GF-D8 (cell line): ENCODE results near the gene FREM1.
"Not testable (repeated sequence)": the region's sequence is repeated elsewhere in the genome, so short reads cannot be mapped to it uniquely, and the experiment has no call there.

Experiments used
- DNase-seq: peaks from one replicate; lab custom pipeline; 2025; lab: John Stamatoyannopoulos, UW

The FREM1 gene, protein sequence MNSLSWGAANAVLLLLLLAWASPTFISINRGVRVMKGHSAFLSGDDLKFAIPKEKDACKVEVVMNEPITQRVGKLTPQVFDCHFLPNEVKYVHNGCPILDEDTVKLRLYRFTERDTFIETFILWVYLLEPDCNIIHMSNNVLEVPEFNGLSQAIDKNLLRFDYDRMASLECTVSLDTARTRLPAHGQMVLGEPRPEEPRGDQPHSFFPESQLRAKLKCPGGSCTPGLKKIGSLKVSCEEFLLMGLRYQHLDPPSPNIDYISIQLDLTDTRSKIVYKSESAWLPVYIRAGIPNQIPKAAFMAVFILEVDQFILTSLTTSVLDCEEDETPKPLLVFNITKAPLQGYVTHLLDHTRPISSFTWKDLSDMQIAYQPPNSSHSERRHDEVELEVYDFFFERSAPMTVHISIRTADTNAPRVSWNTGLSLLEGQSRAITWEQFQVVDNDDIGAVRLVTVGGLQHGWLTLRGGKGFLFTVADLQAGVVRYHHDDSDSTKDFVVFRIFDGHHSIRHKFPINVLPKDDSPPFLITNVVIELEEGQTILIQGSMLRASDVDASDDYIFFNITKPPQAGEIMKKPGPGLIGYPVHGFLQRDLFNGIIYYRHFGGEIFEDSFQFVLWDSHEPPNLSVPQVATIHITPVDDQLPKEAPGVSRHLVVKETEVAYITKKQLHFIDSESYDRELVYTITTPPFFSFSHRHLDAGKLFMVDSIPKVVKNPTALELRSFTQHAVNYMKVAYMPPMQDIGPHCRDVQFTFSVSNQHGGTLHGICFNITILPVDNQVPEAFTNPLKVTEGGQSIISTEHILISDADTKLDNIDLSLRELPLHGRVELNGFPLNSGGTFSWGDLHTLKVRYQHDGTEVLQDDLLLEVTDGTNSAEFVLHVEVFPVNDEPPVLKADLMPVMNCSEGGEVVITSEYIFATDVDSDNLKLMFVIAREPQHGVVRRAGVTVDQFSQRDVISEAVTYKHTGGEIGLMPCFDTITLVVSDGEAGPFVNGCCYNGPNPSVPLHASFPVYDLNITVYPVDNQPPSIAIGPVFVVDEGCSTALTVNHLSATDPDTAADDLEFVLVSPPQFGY (N-terminal part only)

DNA sequence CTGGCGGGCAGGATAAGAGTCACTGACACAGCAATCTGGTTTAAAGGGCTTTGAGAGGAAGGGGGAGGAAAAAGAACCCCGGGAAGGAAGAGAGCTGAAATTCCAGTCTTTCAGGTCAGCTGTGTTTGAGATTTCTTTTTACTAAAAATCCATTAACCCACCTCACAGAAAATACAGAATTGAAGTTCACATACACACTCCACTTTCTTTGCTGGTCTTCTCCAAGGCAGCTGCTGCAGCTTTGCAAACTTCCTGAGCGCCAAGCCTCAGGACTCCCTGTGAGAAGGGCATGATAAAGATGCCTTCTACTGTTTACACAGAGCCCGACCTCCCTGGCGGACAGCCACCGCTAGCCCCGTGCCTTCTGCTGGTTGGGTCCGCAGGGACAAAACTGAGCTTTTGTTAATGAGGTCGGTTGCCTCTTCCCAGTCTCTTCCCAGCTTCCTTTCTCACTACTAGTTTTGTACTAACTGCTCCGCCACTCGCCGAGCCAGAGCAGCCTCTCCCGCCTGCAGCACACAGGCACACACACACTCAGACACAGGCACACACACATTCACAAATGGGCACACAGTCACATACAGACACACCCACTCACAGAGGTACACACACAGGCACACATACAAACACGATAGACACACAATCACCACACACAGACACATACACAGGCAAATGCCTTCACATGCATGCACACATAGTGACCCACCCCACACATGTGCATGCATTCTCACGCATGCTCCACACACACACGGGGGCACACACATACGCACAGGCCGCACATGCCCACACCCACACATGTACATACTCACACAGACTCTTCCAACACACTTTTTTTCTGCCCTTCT lies at the start of gene FREM1:
FREM1 (minus strand) TSS at position 468 of the 845 bp plus-strand sequence. CDS start 41,451 bp downstream, outside the sequence.
- DNase-seq = no peak

DNA sequence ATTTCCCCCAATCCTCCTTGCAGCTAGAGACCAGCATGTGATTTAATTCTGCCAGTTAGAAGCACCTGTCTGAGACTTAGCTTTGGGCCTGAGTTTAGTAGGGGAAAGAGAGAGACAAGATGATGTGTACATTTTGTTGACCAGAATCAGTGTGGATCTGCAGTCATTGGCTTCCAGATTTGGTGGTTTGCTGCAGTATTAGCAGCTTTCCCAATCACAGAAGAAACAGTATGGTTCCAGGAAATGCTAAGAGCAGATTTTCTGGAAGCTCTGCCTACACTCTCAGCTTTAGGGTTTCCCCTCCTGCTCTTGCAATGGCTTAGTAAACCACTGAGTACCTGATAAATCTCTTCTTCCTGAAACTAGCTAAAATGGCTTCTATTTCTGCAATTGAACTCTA lies 48.8 kb upstream of the FREM1 start:
- no peak for DNase-seq

DNA sequence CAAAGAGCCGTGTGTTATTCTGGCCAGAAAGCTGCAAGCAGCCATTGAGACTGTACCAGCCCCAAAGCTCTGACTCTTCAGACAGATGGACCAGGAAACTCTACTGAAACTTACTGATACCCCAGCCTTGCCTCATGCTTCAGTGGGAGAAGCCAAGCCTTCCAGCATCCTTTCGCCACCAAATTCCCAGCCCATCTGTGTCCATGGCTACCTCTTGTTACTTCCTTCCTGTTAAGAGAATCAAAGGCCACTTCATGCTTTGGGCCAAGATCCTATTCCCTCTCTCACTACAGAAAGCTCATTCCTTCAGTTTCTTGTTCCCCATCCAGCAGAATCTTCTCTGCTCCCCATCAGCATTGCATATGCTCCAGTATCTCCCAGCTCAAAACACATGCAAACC lies 46.9 kb upstream of the FREM1 start:
- no peak for DNase-seq

DNA sequence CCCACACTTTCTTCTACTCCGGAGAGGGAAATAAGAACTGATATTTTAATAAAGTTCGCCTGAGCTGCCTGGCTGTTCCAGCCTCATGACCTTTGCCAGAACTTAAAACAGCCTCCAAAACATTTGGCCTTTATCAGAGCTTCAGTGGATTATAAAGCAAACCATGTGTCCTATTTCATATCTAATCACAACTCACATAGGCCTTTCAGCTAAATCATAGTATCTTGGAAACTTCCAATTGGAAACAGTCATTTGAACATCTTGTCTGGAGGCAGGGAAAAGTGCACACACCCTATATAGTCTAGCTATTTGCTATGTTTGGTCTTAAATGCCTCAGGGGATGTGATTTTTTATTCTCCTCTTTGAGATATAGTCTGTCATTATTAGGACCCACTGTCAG lies 46.0 kb upstream of the FREM1 start:
- no peak for DNase-seq

DNA sequence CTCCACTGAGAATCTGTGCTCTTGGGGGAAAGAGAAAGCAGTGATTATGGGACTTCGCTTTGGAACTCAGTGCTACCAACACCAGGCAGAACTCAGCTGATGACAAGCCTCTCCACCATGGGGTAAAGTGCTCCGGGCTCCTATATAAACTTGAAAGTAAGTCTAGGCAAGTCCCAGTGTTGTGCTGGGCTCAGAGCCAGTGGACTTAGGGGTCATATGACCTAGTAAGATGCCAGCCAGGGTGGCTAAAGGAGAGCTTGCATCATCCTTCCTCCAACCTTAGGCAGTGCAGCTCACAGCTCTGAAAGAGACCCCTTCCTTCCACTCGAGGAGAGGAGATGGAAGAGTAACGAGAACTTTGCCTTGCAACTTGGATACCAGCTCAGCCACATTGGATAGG lies 35.1 kb upstream of the FREM1 start:
- DNase-seq = no peak

DNA sequence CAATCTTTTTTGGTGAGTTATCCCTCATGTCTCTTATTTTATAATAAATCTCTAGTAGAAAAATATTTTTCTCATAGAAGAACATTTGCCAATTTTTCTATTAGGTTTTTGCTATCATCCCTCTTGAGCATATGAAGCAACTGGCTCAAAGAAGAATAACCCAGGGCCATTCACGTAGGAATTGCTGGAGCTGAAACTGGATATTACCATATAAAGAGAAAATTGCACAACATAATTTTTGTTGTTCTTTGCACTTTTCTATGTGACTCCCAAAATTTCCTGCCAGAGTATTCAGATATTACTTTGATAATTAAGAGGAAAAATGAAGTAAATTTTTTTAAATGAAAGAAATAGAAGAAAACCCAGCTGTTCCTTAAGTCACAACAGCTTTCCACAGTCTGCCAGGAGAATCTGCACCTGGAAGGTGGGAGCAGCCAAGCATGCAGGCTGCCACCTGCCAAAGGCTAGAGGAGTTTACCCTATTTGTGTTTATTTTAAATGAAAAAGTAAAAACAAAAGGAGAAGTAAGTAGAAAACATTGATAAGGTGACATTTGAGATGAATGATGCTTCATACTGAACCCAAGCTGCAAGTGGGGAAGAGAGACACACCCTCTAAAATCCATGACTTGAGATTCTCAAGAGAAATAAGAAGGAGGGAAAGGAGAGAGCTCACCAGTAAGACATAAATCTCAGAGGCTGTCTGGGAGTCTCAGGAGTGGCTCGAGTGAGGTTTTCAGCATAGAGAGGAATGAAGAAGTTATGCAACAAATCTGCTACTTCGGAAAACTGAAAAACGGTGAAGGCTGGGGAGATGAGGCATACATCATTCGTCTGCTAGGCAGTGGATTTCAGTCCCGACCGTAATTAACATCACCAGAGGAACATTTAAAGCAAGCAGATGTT lies 31.5 kb upstream of the FREM1 start:
- DNase-seq = no peak

DNA sequence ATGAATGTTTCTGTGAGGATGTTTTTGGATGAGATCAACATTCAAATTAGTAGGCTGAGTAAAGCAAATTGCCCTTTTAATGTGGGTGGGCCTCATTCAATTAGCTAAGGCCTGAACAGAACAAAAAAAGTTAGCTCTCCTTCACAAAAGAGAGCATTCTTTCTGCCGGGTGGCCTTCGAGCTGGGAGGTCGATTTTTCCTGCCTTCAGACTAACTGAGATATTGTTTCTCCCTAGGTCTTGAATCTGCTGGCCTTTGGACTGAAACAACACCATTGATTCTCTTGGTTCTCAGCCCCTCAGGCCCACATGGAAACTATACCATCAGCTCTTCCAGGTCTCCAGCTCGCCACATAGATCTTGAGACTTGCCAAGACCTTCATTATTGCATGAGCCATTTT lies 29.1 kb upstream of the FREM1 start:
- DNase-seq = no peak

DNA sequence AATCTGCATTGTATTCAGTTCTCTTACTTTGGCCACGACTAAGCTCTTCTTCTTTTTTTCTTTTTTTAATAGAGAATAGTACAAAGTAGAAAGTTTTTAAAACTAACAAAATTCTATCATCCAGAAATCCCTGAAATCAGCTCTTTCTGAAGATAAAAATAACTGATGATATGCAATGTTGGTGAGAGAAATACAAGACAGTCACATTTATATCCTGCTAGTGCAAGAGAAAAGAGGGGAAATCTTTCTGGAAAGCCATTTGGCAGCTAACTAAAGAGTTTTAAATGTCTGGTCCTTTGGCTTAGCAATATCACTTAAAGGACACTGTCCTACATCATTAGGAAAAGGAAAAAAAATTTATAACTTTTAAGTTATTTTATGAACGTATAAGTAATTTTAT lies 27.0 kb upstream of the FREM1 start:
- no peak for DNase-seq

DNA sequence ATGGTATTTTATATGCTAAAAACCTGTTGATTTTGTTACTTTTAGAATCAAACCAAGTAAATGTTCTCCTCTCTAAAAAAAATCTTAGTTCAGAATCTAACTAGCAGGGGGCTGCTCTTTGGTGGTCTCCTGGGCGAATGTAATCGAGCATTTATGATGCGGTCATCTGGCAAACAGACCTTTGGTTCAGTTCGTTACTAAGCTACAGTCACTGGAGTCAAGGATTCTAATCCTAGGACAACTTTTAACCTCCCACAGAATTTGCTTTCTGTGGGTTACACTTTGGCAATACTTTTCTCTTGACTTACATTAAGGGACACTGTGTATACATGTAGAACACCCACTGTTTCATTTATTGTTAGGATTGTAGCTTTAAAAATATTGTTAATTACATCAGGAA lies 26.3 kb upstream of the FREM1 start:
- DNase-seq = no peak

DNA sequence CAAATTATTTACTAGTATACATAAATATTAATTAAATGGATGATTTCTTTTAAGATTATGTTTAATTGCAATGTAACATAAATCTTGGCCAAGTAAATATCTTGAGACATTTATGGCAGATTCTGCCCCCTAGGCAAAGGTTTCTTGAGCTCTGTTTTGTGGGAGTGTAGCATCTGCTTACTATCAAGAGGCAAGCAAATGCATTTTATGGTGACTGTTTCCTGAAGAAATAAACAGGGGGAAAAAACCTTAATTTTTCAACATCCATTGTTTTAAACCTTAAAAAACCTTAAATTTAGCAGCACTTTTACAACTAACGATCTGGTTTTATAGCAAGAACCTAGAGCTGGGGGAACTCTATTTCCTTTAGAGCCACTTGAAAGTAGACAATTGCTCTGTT lies 25.7 kb upstream of the FREM1 start:
- DNase-seq = no peak

DNA sequence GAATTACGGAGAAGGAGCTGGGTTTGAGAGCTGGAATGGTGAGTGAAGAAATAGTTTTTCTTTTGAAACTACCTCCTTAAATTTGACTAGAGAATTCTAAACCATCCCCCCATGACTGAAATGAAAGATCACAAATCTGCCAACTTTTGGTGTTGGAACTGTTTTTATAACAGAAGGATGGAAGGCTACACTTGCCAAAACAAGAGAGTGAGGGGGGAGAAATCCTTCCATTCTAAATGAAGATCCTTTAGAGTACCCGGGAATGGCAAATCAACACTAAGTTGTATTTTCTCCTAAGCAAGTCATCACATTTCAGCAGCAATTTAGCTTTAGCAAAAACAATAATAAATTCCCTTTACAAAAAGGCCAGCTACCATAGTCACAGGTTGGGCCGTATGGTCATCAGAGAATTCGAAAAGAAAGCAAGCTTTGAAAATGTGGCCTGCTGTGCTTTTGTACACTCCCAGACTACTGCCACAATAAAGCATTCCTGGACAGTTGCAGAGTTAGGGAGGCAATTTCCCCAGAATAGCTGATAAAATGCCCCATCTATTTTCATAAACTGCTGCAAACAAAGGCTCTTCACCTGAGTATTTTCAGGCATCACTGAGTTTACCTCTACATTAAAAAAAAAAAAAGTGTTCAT lies 25.0 kb upstream of the FREM1 start:
- DNase-seq = no peak

DNA sequence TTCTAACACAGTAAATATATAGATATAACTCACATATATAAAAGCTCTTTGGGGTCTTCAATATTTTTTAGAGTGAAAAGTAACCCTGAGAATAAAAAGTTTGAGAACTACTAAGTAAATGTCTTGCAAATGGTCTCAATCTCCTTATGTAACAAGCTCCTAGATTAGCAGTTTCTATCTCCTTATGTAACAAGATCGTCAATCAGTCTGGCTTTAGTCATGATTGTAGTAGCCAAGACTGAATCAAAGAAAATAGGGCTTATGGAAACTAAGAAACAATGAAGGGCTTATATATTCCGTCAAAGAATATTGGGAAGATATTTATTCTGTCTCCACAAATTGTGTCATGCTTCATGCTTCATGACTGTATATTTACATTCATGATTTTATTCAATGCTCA lies 22.4 kb upstream of the FREM1 start:
- no peak for DNase-seq

DNA sequence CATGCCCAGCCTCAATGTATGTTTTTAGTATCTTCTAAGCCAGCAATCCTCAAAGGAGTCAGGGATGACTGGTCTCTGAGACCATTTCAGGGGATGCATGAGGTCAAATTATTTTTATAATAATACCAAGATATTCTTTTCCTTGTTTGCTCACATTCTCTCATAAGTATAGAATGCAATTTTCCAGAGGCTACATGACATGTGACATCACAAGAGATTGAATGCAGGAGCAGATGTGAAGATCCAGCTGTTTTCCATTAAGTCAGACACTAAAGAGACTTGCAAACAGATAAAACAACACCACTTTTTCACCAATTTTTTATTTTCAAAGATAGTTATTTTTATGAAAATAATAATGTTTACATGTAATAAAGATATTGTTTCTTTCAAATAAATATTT lies 22.0 kb upstream of the FREM1 start:
- no peak for DNase-seq

DNA sequence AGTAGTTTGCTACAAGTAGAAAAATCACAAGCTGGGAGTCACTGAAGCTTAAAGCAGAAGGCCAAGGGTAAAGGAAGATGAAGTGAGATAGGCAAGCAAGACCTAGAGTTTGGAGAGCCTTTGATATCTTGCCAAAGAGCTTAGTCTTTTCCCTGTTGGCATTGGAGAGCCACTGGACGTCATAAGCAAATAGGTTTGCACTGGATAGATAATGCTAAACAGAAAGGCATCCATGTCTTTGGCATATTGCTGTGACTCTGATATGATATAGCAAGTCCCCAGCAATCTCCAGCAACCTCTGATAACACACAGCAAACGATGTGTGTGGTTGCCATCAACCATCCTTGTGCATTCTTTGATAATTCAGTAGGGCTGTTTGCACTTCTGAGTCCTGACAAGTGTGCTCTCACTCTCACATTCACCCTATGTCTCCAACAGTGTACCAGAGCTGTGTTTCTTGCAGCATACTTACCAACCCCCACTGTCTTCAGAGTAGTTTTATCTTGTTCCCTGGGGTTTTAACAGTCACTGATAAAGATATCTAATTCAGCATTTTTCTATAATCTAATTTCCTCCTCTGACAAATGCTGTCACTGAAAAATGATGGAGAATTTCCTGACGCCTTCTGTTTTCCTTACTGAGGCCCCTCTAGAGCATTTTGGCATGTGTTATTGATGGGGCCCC lies 16.9 kb upstream of the FREM1 start:
- no peak for DNase-seq

DNA sequence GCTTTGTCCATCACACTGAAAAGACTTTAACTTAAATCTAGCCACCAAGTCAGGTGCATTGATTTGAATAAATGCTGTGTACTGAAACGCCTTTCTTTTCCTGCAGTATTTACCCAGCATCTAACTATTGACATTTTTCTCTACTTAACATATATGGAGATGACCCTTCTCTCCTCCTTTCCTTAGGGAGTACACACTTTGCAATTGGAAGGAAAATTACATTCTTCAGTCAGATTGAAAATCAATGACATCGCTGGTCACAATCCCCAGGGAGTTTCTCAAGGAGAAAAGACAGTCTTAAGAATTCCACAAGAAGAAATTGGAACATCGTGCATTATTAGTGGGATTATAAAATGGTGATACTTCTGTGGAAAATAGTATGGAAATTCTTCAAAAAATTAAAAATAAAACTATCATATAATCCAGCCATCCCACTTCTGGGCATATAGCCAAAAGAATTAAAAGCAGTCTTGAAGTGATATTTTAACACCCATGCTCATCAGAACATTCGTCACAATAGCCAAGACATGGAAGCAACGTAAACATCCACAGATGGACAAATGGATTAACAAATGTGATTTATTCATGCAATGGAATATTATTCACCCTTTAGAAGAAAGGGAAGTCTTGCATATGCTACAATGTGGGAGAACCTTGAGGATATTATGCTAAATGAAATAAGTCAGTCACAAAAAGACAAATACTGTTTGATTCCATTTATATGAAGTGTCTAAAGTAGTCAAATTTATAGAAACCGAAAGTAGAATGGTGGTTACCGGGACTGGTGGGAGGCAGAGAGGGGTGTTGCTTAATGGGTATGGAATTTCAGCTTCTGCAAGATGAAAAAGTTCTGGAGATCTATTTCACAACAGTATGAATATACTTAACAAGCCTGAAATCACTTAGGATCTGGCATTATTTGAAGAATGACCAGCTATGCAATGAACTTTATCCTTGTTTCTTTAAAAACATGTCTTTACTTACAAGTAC lies 14.3 kb upstream of the FREM1 start:
- no peak for DNase-seq

DNA sequence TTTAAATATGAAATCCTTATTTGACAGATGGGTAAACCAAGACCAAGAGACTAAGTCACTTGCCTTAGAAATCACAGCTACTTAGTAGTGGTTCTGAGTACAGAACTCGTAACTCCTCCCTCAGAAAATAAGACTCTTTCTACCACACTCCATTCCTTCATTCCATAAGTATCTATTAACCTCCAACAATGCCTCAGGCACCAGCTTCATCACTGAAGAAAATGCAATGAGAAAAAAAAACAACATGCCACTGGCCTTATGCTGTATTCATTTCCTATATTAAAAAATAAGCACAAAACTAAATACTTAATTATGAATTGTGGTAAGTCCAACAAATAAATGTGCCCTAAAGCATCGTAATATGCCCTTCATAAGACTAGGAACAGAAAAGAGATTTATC lies 13.5 kb upstream of the FREM1 start:
- no peak for DNase-seq

DNA sequence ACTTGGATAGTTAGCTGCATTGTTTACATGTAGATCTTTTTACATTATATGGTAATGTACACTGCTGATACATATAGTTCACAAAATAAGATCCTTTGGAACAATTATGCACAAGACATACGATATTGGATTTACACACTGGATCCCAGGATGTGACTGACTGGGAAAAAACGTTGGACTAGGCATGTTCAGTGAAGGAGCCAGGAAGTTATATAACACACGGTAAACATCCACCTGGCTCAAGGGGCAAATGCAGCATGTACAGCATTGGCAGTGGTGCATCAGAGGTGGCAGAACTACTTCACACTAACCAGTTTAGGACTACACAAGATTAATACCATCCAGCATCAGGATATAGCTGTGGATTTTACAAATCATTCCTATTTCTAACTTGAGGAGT lies 10.6 kb upstream of the FREM1 start:
- not testable (repeated sequence) for DNase-seq

DNA sequence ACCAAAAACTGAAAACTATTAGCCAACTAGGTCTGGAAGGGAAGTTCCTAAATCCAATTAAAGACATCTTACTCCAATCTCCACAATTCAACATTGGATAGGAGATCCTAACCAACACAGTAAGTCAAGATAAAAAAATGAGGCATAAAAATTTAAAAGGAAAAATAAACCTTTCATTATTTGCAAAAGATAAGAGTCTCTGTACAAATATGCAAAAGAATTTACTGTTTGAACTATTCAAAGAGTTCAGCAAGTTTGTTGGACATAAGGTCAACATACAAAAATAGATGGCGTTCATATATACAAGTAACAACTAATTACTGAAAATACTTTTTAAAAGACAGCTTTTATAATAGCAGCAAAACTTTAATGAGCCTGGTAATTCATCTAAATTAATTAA lies 3.1 kb upstream of the FREM1 start:
- DNase-seq = no peak

DNA sequence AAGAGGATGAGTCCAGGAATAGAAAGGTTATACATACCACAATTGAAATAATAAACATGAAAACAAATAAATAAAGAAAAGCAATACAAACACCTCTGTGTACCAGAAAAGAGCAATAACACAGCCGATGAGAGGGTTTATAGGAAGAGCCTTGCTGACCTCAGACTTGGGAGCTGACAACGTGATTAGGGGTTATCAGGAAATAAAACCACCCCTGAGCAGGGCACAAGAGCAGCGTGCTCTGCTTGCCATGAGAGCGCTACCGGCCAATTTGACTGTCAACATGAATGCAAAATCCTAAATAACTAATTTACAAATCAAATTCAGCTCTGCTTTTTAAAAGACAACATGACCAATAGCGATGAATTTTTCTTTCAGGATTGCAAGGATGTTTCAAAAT lies 2.6 kb upstream of the FREM1 start:
- no peak for DNase-seq
